Right atrium auricular region (tissue), 2 donors: ENCODE data around the gene LACTB. TPM values are rescaled to one million over a fixed set of nuclear protein-coding genes. Genes with fewer than 3 reads are reported as not detected.

Experiments
- DNase-seq: peaks from one replicate; pipeline ENCODE4 v3.0.0-alpha.2; 2019; ENCODE audit warnings: low spot score
- H3K27ac ChIP-seq, 2 donors: fragments of 200-600 bp; sonication (generic); 1 replicate in 1 of 2; 2 replicates in 1 of 2; pipeline ENCODE4 v1.5.1; 2016 to 2019
- H3K27me3 ChIP-seq, 2 donors: fragments of 200-600 bp; sonication (generic); one replicate each; pipeline versions ENCODE4 v1.5.1 to v1.6.0; 2017 to 2019
- H3K36me3 ChIP-seq: fragments of 200-600 bp; sonication (generic); one replicate; pipeline ENCODE4 v1.5.1; 2016
- H3K4me1 ChIP-seq, 2 donors: fragments of 200-600 bp; sonication (generic); one replicate each; pipeline versions ENCODE4 v1.5.1 to v1.6.0; 2017 to 2019
- H3K4me3 ChIP-seq, 2 donors: fragments of 200-600 bp; sonication (generic); 1 replicate in 1 of 2; 2 replicates in 1 of 2; pipeline ENCODE4 v1.5.1; 2017 to 2019; ENCODE audit warnings: mild to moderate bottlenecking in 1 of 2, moderate library complexity in 1 of 2
- H3K9me3 ChIP-seq, 2 donors: fragments of 200-600 bp; sonication (generic); one replicate each; pipeline ENCODE4 v1.5.1; 2019
- total RNA-seq, 2 donors: library from RNA; depleted of rRNA; stranded (reverse); fragments of >200 nt; gene quantifications; one replicate each; pipeline ENCODE4 v1.1.0, GENCODE V29; 2016
- TF ChIP-seq, protein P1 (sequence below), 2 donors: fragments of 200-600 bp; sonication (generic); IDR thresholded peaks; one replicate each; pipeline ENCODE4 v1.5.1; 2019; ENCODE audit warnings: antibody characterized with exemption in 2 of 2

Gene LACTB
- total RNA-seq, 2 donors from 2014 or later, result 10.6 to 20.5 TPM

DNA sequence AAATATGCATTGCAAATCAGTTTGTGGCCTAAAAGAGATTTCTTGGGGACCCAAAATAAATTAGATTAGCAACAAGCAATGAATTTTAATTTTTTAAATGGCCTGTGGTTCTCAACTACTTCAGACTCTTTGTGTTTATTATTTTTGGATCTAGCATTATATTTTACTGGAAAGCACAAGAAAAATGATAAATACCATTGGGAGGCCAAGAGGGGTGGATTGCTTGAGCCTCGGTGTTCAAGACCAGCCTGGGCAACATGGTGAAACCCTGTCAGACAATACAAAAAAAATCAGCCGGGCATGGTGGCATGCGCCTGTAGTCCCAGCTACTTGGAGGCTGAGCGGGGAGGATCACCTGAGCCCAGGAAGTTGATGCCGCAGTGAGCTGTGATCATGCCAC is 13.6 kb downstream of the LACTB start:
- Histone ChIP-seq H3K27ac (no peak overlapping the region), H3K9me3 (no peaks in the 10 kb centered on the region), H3K36me3 (no peaks in the 10 kb centered on the region), H3K4me1 (peaks cover 0 to 6% of the 10 kb centered on the region in 2 donors), H3K27me3 (no peaks in the 10 kb centered on the region), H3K4me3 (no peak overlapping the region)
- DNase-seq, result no peak
- TF ChIP-seq, protein P1, sequence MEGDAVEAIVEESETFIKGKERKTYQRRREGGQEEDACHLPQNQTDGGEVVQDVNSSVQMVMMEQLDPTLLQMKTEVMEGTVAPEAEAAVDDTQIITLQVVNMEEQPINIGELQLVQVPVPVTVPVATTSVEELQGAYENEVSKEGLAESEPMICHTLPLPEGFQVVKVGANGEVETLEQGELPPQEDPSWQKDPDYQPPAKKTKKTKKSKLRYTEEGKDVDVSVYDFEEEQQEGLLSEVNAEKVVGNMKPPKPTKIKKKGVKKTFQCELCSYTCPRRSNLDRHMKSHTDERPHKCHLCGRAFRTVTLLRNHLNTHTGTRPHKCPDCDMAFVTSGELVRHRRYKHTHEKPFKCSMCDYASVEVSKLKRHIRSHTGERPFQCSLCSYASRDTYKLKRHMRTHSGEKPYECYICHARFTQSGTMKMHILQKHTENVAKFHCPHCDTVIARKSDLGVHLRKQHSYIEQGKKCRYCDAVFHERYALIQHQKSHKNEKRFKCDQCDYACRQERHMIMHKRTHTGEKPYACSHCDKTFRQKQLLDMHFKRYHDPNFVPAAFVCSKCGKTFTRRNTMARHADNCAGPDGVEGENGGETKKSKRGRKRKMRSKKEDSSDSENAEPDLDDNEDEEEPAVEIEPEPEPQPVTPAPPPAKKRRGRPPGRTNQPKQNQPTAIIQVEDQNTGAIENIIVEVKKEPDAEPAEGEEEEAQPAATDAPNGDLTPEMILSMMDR (IDR thresholded peaks at IDR 0.05), result no peak

DNA sequence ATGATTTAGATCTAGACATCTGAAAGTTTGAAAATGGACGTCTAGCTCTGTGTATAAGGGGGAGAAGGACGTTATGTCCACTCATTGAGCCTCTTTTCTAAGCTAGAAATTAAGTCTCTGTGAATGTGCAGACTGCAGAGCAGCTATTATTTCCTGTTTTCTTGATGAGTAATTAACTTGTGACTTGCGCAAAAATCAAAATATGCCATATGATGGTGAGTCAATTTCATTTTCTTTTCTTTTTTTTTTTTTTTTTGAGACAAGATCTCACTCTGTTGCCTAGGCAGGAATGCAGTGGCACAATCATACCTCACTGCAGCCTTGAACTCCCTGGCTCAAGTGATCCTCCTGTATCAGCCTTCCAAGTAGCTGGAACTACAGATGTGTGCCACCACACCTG is 14.1 kb downstream of the LACTB start:
- TF ChIP-seq, protein P1 (IDR thresholded peaks at IDR 0.05), result no peak
- Histone ChIP-seq H3K9me3 (no peaks in the 10 kb centered on the region), H3K4me3 (no peak overlapping the region), H3K27ac (no peak overlapping the region), H3K36me3 (no peaks in the 10 kb centered on the region), H3K27me3 (no peaks in the 10 kb centered on the region), H3K4me1 (peaks cover 0 to 6% of the 10 kb centered on the region in 2 donors)
- DNase-seq, result no peak

DNA sequence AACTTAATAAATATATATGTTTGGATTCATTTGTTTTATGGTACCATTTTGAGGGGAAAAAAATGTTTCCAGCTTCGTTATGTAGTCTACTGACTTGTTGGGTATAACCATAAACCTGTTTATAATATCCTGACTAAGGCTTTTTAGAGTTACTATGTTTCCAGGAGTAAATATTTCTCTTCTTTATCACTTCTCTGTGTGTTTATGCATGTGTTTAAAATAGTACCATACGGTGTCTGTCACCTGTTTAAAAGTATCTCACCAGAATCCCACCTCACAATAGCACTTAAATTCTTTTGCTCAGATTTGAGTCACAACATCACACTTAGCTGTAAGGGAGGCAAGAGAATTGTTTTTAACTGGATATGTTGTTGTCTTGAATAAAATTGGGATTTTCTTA is 15.1 kb downstream of the LACTB start:
- H3K27me3 ChIP-seq, result no peaks in the 10 kb centered on the region
- no peaks in the 10 kb centered on the region for H3K9me3 ChIP-seq
- peaks cover 6% of the 10 kb centered on the region for H3K36me3 ChIP-seq
- TF ChIP-seq, protein P1 (IDR thresholded peaks at IDR 0.05), result no peak
- H3K4me3 ChIP-seq, result no peak overlapping the region
- no peak overlapping the region for H3K27ac ChIP-seq
- H3K4me1 ChIP-seq, result peaks cover 0 to 6% of the 10 kb centered on the region in 2 donors
- DNase-seq, result no peak

DNA sequence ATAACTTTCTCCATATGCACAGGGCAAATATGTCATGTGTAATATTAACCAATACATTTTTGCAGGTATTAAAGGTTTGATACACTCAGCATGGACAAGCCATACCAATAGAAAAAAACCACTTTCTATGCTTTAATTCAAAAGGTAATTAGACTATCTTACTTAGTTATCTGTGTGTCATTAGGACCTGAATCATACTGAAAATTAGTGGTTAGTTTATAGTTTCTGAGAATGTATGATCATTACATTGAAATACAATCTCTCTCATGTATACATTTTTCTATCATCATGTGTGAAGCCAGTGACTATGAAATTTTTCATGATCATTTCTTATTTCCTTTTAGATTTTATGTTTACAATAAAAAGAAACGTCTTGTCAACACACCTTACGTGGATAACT is 19.3 kb downstream of the LACTB start:
- DNase-seq, result no peak

DNA sequence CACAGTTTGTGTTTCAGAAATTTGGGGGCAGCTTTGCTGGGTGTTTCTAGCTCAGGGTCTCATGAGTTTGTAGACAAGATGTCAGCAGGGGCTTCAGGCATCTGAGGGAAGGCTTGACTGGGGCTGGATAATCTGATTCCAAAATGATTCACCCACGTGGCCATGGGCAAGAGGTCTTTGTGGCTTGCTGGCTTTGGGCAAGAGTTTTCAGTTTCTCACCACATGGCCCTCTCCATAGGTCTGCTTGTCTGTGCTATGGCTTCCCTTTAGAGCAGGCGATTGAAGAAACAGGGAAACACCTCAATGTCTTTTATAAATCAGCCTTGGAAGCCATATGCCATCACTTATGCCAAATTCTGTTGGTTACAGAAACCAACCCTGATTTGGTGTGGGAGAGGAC is 23.8 kb downstream of the LACTB start:
- no peak overlapping the region for H3K4me3 ChIP-seq
- DNase-seq, result no peak
- H3K27ac ChIP-seq, result no peak overlapping the region
- no peaks in the 10 kb centered on the region for H3K9me3 ChIP-seq
- no peaks in the 10 kb centered on the region for H3K4me1 ChIP-seq
- H3K36me3 ChIP-seq, result peaks cover 17% of the 10 kb centered on the region
- TF ChIP-seq, protein P1 (IDR thresholded peaks at IDR 0.05), result no peak
- H3K27me3 ChIP-seq, result no peaks in the 10 kb centered on the region

More for the DNA sequence above, 19.3 kb downstream of the LACTB start:
- H3K4me1 ChIP-seq, result no peaks in the 10 kb centered on the region
- H3K27ac ChIP-seq, result no peak overlapping the region
- no peaks in the 10 kb centered on the region for H3K27me3 ChIP-seq
- TF ChIP-seq, protein P1 (IDR thresholded peaks at IDR 0.05), result no peak
- no peak overlapping the region for H3K4me3 ChIP-seq
- H3K9me3 ChIP-seq, result no peaks in the 10 kb centered on the region
- H3K36me3 ChIP-seq, result peaks cover 6% of the 10 kb centered on the region

DNA sequence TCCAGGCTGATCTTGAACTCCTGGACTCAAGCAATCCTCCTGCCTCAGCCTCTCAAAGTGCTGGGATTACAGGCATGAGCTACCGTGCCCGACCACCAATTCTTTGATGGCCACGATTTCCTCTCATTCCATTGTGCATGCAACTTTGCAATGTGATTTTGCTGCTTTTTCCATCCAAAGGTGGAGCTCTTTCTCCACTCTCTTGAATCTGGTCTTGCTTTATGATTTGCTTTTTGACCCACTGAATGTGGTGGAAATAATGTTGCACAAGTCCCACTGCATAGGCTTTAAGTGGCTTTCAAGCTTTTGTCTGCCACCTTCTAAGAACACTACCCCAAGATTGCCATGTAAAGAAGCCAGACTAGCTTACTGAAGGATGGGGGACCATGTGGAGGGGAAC is 25.0 kb downstream of the LACTB start:
- Histone ChIP-seq H3K4me1 (no peaks in the 10 kb centered on the region), H3K27ac (no peak overlapping the region), H3K9me3 (no peaks in the 10 kb centered on the region), H3K36me3 (peaks cover 19% of the 10 kb centered on the region), H3K27me3 (no peaks in the 10 kb centered on the region), H3K4me3 (no peak overlapping the region)
- no peak for DNase-seq
- TF ChIP-seq, protein P1 (IDR thresholded peaks at IDR 0.05), result no peak
